ENCODE measurements around the gene PER1.

The PER1 gene

DNA sequence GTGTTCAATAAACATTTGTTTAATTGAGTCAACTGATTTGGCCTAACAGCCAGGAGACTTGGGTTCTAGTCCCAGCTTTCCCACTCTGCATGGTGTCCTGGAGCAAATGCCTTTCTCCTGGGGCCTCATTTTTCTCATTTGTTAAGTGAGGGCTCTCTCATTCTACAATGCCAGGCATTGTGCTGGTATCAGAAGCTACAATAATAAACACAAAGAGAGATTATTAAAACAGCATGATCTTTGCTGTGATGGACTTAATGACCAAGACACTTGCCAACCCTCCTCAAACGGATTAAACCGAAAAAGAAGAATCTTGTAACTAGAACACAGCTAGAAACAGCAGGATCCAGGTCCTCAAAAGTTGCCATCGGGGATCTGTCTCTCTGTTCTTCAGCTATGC is 15.3 kb upstream of the PER1 start:
- DNase-seq (ENCODE audit: insufficient read length, low spot score) (no peak), FAIRE-seq (no peak)

DNA sequence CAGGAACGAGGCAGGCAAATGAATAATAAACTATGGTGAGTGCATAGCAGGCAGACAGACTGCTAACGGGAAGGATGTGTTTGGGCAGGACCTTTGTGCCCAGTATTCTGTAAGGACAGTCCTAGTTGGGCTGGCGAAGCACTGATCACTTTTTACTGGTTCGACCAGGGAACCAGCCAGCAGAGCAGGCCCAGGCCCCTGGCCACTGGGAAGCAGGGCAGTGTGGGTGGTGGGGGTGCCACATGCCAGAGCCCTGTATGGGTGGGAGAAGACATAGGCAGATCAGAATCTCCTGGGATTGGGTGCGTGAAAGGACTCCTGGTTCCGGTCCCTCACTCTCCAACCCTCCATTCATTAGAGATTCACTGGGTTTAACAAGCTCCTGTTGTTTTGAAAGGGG is 14.5 kb upstream of the PER1 start:
- DNase-seq (ENCODE audit: insufficient read length, low spot score) = no peak
- no peak for FAIRE-seq

DNA sequence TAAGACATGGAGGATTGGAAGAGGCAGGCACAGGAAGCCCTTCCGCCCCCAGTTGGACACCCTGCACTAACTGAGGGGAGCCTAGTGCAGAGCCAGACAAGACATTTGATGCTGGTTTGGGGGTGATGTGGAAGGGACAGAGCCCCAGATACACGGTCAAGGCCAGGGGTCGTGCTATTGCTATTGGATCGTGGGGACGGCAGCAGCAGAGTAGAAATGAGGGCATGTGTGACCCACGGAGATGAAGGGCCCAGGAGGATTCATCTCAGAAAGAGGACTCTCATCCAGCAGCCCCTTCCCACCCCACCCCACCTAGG is 12.6 kb upstream of the PER1 start:
- FAIRE-seq (peak; percentile 54), DNase-seq (ENCODE audit: insufficient read length, low spot score) (no peak)

DNA sequence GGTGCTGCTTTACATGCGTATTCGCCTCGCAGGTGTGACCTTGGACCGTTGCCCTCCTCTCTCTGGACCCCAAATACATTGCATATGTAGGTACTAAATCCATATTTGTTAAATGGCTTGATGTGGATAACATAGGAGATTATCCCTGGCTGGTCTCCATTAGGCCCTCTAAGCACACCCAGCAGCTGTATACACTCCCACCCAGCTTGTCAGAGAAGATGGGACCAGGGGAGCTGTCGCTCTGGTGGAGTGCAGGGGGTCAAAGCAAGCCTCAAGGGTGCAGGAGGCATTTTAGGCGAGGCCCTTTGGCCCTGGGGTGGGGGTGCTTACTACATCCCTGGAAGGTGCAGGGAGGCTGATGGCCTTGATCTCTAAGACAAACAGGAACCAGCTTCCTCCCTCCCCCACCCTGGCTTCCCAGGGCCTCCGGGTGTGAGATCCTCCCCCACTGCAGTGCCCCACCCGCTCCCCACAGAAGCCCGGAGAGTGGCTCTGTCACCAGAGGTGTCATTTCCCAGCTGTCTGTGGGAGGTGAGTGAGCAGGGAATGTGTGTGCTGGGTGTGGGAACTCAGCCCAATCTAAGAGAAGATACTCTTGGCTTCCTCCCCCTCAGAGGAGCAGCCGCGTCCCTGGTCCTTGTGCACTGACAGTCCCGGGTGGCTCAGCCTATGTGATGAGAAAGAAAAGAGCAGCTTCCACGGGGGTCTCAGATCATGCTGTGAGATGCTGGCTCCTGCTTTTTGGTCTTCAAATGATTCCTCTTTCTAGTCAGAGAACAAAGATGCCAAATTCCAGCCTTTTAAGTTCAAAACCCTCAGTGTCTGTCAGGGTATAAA is 12.0 kb upstream of the PER1 start:
- FAIRE-seq = peak; percentile 48
- DNase-seq (ENCODE audit: insufficient read length, low spot score) = peak; percentile 59

DNA sequence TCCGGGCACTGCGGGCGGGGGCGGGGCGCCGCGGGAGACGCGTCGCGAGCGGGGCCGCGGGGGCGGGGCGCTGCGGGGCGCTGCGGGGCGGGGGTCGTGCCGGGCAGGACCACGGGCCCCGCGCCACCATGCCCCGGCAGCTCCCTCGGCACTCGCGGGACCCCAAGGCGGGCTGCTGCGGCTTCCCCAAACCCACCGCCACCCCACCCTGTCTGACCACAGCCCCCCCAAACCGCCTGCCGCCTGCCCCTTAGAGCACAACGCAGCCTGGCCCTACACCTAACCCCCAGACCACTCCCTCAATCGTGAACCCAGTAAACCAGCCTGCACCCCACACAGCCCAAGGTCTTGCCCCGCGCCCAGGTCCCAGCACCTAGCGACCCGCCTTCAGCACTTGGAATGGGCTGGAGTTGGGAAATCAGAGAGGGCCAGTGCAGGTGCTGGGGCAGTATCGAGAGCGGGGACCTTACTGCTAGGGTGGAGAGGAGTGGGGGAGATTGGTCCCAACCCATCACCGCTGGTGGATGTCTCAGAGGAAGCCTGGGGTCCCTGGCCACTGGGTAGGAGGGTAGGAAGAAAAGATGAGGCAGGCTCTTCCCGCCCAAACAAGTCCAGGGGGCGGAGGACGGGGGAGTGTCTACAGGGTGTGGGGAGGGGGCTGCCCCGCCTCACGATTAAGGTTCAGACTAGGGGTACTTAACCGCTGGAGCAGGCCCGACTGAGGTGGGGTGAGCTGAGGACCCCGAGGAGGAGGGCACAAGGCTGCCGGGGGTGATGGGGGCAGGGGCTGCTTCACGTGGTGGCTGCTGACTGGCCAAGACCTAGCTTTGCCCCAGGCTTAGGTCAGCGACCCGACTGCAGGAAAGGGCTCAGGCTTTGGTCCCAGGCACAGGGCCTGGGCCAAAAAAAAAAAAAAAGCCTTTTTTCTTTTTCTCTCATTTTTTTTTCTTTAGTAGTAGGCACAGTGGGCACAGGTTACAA is 11.1 kb upstream of the PER1 start:
- no peak for DNase-seq (ENCODE audit: insufficient read length, low spot score)

DNA sequence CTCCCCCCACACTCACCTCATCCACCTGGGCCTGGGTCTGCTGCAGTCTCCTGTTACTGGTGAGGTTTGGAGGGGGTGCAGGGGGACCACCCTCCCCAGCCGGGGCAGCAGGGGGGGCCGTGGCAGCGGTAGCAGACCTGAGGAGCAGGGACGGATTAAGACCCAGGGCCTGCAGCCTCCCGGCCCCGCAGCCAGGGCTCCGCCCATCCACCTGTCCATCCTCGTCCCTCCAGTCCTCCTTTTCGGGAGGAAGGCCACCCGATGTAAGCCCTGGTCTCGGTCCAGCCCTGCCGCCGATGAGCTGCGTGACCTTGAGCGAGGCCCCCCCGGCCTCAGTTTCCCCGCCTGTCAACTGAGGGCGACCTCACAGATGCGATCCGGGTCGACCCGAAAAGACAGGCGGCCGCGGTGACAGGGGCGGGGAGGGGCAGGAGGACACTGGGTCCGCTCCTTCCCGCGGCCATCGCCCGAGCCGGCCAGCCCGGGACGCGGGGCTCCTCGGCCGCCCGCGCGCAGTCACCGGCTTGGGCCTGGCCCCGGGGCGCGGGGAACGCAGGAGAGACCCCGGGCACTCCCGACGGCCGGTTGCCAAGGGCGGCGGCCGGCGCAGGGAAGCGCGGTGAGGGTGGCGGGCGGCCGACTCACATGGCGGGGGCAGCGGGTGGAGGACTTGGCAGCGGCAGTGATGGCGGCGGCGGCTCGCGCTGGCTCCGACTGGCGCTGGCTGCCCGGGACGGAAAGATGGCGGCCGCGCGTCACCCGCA is 10.2 kb upstream of the PER1 start, which contains the start of gene VAMP2:
Gene VAMP2, minus strand, starts transcription at position 716 of the 764 bp plus-strand sequence. Its CDS starts 69 bp downstream, at position 647.
- peak; percentile 88 for FAIRE-seq
- DNase-seq (ENCODE audit: insufficient read length, low spot score) = no peak

More for the DNA sequence above, 11.1 kb upstream of the PER1 start:
- FAIRE-seq = peak; percentile 4

DNA sequence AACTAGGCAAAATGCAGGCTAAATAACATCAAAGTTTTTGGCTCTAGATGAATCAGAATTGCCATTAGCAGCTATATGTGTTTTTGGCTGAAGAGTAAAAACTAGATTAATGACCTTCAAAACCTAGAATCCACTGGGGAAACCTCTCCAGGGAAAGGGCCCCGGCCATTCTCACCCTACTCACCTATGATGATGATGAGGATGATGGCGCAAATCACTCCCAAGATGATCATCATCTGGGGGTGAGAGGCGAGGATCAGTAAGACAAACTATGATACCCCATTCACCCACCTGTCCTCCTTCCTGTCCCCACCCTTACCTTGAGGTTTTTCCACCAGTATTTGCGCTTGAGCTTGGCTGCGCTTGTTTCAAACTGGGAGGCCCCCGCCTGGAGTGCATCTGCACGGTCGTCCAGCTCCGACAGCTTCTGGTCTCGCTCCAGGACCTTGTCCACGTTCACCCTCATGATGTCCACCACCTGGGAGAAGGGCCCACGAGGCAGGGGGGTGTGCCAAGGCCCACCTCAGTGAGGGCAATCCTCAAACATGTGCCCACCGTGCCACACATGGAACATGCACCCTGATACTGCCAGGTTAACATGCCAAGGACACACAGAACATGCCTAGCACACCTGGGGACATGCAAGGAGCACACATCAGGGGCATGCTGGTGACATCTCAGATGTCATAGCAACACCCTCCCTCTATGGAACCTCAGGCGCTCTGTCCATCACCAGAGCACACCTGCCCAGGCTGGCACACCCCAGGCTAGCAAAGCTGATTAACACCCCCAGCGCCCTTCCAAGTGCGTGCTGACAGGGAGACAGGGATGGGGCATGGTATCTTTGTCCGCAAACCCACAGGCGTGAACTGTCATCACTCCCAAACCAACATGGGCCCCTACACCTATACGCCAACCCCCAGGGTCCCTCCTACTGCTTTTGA is 9.4 kb upstream of the PER1 start:
- peak; percentile 49 for FAIRE-seq
- DNase-seq (ENCODE audit: insufficient read length, low spot score) = no peak

DNA sequence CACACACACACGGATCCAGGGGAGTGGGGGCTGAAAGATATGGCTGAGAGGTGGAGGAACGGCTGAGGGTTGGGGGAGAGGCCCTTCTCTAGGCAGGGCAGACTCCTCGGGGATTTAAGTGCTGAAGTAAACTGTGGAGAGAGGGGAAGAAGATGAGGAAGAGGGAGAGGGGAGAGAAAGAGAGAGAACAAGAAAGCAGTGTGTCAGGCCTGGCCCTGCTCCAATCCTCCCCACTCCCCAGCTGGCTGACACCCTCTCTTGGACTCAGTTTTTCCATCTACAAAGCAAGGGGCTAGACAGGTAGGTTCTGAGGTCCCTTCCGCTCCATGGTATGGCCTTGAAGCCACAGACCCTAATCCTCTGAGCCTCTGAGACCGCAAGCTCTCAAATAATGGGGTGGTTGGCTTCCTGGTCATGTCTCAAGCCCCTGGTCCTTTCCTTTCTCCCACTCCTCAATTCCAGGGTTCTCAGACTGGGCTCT is 8.6 kb upstream of the PER1 start:
- FAIRE-seq (no peak), DNase-seq (ENCODE audit: insufficient read length, low spot score) (no peak)

DNA sequence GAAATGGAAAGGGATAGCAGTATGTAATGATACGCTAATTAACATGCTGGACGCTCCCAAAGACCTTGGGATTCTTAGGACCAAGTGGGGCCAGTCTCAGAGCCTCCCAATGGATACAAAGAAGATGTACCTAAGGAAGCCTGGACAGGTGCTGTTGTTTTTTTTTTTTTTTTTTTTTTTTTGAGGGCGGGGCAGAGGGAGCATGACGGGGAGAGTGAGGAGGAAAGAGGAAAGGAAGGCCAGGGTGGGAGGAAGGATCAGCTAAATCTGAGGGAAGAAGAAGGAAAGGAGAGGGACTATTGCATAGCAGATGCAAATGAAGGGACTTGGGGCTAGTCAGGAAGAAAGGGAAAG is 8.0 kb upstream of the PER1 start:
- FAIRE-seq (no peak), DNase-seq (ENCODE audit: insufficient read length, low spot score) (no peak)

DNA sequence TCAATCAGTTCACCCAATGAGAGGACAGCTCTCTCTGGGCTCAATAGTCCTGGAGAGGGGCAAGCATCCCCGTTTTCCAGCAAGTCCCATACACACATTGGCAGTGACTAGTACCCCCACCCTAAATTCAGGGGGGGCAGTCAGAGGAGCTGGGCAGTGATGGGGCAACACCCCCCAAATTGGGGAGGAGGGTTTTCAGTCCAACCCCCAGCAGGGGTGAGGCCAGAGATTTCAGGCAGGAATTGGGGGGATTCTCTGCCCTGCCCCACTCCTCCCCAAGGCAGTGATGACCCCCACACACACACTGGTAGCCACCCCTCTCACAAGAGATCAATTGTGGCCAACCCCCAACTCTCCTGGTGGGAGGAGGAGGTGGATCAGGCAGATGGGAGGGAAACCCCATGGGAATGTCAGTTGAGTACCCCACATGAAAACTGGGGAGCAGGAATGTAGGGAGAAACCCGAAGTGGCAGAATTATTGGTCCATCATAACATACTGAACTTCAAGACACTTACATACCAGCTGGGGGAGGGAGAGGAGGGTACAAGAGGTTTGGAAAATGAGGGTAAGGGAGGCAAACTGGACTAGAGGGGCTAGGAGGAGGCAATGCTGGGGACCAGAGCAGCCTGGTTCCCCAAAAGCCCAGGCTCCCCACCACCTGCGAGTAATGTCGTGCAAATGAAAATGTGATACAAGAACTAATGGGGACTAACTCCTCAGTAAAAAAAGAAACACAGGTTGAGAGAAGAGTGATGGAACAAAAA is 7.4 kb upstream of the PER1 start:
- DNase-seq (ENCODE audit: insufficient read length, low spot score) = no peak
- no peak for FAIRE-seq

DNA sequence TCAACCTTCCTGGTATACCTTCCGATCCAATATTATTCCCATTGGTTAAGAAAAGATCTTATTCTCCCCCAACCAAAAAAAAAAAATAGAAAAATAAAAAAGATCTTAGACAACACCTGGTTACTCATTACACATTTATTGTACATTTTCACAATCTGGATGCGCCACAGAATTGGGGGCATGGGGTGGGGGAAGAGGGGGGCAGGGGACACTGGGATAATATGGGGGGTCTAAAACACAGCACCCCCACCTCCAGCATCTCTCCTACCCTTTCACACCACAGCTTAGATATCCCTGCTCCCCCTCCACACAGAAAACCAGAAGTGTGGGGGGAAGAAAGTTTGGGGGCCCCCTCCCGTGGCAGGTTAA is 6.8 kb upstream of the PER1 start:
- no peak for FAIRE-seq

DNA sequence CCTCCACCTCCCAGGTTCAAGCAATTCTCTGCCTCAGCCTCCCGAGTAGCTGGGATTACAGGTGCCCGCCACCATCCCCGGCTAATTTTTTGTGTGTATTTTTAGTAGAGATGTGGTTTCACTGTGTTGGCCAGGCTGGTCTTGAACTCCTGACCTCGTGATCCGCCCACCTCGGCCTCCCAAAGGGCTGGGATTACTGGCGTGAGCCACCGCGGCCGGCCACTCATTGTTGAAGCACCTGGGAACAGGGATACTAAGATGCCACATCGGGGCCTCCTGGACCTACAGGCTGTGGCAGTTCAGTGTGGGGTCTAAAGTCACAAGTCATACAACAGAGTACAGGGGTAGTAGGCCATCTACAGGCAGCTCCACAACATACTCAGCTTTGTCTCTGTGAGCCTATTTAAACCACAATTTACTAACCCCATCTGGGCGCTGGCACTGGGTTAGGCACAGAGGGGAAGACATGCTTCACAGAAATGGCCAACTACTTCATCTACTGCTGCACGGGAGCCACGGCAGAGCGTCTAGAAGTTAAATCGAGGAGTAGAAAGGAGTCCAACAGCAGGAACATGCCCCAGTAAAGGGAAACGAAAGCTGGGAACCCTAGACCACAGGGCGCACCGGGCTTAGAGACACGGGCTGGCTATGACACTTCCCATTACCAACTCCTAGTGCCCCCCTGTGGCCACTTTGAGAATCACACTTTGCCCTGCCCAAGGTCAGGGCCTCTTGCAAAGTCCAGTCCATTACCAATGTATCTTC is 6.2 kb upstream of the PER1 start:
- FAIRE-seq = peak; percentile 16

More for the DNA sequence above, 6.8 kb upstream of the PER1 start:
- DNase-seq (ENCODE audit: insufficient read length, low spot score) = no peak

DNA sequence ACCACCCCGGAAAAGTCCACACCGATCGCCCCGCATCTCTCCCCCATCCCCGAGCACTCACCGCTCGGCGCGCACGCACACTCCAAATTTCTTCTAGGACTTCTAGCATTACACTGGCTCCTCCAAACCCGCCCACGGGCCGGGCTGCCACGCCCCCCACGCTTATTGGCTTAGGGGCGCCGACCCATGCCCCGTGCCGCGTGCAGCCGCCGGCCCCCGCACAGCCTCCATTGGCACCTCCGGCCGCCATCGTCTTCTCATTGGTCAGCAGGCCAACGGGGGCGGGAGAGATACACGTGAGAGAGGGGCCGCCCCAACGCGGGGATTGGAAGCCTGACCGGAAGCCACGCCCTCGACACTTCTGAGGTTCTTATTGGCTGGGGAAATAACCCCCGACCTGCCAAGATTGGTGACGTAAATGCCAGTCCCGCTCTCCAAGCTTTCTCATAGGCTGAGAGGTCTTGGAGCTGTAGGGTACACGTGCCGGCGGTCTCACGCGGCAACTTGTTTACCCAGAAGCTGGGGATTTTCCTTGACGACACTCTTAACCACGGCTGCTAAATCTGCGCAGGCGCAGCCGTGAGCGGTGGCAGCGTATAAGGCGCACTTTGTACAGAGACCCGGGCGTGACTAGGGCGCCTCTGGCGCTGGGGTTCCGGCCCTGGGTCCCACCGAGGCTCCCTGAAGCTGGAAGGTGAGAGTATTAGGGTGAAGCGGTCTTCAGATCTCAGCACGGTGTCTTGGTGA is 4.2 kb upstream of the PER1 start:
- FAIRE-seq = peak; percentile 97
- peak; percentile 99 for DNase-seq (ENCODE audit: insufficient read length, low spot score)

More for the DNA sequence above, 6.2 kb upstream of the PER1 start:
- peak; percentile 86 for DNase-seq (ENCODE audit: insufficient read length, low spot score)

DNA sequence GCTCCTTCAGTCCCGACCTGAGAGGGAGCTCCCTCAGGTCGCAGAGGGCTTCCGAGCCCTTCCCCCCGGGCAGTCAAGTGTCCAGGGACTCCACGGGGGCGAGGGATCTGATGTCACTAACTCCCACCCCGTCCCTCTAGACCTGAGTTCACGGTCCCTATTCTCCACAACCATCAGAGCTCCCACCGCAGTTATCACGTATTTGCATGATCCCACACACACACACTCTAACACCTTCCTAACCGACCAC is 3.7 kb upstream of the PER1 start:
- DNase-seq (ENCODE audit: insufficient read length, low spot score) (no peak), FAIRE-seq (no peak)

DNA sequence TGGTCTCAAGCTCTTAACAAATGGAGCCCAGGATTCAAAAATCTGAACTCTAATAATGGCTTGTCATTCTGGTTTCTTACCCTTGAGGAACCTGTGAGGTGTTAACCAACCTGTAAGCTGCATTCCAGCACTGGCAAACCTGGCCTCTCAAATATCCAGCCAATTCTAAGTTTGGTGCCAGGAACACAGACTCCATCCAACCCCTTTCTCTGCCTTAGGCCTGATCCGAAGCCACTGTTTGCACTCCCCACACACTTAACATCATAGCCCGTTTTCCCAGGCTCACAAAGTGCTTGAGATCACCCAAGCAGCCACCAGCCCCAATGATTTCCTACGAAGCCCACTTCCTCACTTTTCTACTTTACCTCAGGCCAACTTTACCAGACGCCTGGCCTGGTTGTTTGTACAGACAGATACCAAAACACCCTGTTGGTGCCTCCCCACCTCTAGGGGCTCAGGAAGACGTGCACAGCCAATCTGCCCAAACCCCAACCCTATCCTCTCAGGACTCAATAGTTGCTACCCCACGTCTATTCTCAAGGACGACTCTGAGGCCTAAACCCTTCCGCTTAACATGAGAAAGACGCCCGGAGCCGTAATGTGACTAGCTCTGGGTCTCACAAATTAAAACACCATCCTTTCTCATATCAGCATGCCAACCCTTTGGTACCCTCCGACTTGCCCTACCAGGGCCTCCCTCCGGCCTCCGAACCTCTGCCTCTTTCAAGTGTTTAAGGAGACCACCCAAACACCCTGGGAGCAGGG is 3.2 kb upstream of the PER1 start:
- FAIRE-seq = no peak

DNA sequence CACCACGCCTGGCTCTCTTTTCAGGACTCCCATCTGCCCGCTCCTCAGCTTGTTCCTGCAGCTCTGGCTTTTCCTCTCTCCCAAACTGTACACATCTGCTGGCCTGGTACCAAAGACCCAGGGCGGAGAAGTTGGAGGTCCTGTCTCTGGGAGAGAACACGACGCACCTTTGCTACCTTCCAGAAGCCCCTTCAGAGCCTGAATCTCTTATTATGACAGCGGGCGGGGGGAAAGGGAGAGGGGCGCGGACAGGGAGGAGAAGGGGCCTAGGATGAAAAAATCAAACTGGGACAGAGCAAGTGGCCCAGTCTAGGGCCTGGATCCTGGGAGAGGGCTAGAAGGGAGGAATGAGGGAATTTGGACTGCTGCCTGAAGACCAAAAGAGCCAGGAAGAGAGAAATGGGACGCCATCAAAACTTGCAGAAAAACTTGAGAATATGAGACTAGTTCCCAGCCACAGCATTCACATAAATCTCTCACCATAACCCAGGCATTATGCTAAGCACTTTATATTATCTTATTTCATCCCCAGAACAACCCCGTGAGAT is 2.5 kb upstream of the PER1 start:
- FAIRE-seq (peak; percentile 13), DNase-seq (ENCODE audit: insufficient read length, low spot score) (no peak)

More for the DNA sequence above, 3.2 kb upstream of the PER1 start:
- no peak for DNase-seq (ENCODE audit: insufficient read length, low spot score)

Data from HTR-8/SVneo (cell line).